HepG2 (cell line): Measurements from ENCODE around the gene ETHE1. TPM values are rescaled to one million over a fixed set of nuclear protein-coding genes. Genes with fewer than 3 reads are reported as not detected.

Experiments
- HDAC6 ChIP-seq: fragments of 200-600 bp; sonication (generic); IDR thresholded peaks from 2 replicates; pipeline ENCODE4 v1.7.0; 2017; ENCODE audit warnings: mild to moderate bottlenecking, antibody characterized with exemption, low read length, low read depth
- HNRNPK ChIP-seq: fragments of 200-400 bp; formaldehyde crosslinking; IDR thresholded peaks from 2 replicates; pipeline ENCODE4 v1.6.1; 2018; ENCODE audit warnings: low read length, low read depth, moderate library complexity, mild to moderate bottlenecking; ENCODE audit not compliant: poor library complexity, severe bottlenecking
- MTF1 ChIP-seq: sonication (generic); formaldehyde crosslinking; IDR thresholded peaks from 2 replicates; pipeline ENCODE4 v1.5.0; 2020; ENCODE audit warnings: missing genetic modification reagents
- MXD4 ChIP-seq: IDR thresholded peaks from 2 replicates; pipeline ENCODE4 v1.6.1; 2016; ENCODE audit warnings: mild to moderate bottlenecking, missing biosample characterization, missing genetic modification reagents
- MZF1 ChIP-seq: sonication (generic); formaldehyde crosslinking; IDR thresholded peaks from 2 replicates; pipeline ENCODE4 v1.8.1; 2023; ENCODE audit warnings: mild to moderate bottlenecking, missing genetic modification reagents, borderline replicate concordance
- NFAT5 ChIP-seq: sonication (generic); formaldehyde crosslinking; IDR thresholded peaks from 2 replicates; pipeline ENCODE4 v1.4.0; 2020; ENCODE audit warnings: missing genetic modification reagents
- SKI ChIP-seq: fragments of 450-650 bp; IDR thresholded peaks from one replicate; pipeline ENCODE4 v1.6.1; 2018; ENCODE audit warnings: mild to moderate bottlenecking; ENCODE audit not compliant: partially characterized antibody
- U2AF2 ChIP-seq: fragments of 200-400 bp; formaldehyde crosslinking; IDR thresholded peaks from 2 replicates; pipeline ENCODE4 v1.6.1; 2017; ENCODE audit warnings: low read depth, mild to moderate bottlenecking, low read length
- ZBTB8A ChIP-seq: sonication (generic); formaldehyde crosslinking; IDR thresholded peaks from 2 replicates; pipeline ENCODE4 v1.4.0; 2020; ENCODE audit warnings: mild to moderate bottlenecking, low read depth, missing genetic modification reagents, borderline replicate concordance
- ZFP36L2 ChIP-seq: sonication (generic); formaldehyde crosslinking; IDR thresholded peaks from 2 replicates; pipeline ENCODE4 v1.4.0; 2020; ENCODE audit warnings: missing genetic modification reagents
- ZHX1 ChIP-seq: sonication (generic); formaldehyde crosslinking; IDR thresholded peaks from 2 replicates; pipeline ENCODE4 v1.8.1; 2022; ENCODE audit warnings: low read depth, mild to moderate bottlenecking, missing genetic modification reagents
- ZMYM3 ChIP-seq: sonication (generic); formaldehyde crosslinking; IDR thresholded peaks from 2 replicates; pipeline ENCODE4 v1.5.1; 2020; ENCODE audit warnings: mild to moderate bottlenecking, missing genetic modification reagents
- ZNF512B ChIP-seq: sonication (generic); formaldehyde crosslinking; IDR thresholded peaks from 2 replicates; pipeline ENCODE4 v1.5.1; 2020; ENCODE audit warnings: missing genetic modification reagents, mild to moderate bottlenecking, borderline replicate concordance
- ZNF563 ChIP-seq: sonication (generic); formaldehyde crosslinking; IDR thresholded peaks from 2 replicates; pipeline ENCODE4 v1.8.0; 2022; ENCODE audit warnings: mild to moderate bottlenecking, moderate library complexity, missing genetic modification reagents
- ZNF570 ChIP-seq: sonication (generic); formaldehyde crosslinking; IDR thresholded peaks from 2 replicates; pipeline ENCODE4 v1.4.0; 2020; ENCODE audit warnings: mild to moderate bottlenecking, missing genetic modification reagents, borderline replicate concordance
- ZNF776 ChIP-seq: sonication (generic); formaldehyde crosslinking; IDR thresholded peaks from 2 replicates; pipeline ENCODE4 v1.4.0; 2020; ENCODE audit warnings: mild to moderate bottlenecking, missing genetic modification reagents
- ZSCAN25 ChIP-seq: sonication (generic); formaldehyde crosslinking; IDR thresholded peaks from 2 replicates; pipeline ENCODE4 v1.8.0; 2022; ENCODE audit warnings: mild to moderate bottlenecking, missing genetic modification reagents
- polyA plus RNA-seq, 8 experiments: library from polyadenylated mRNA; depleted of rRNA in 3 of 8; stranded (reverse) in 7 of 8; unstranded in 1 of 8; fragments of >200 nt; fragmentation: Illumina TruSeq in 4 of 8; extraction: Trizol in 4 of 8; gene quantifications; 2 replicates each; pipeline versions ENCODE4 v1.2.1 to v1.2.3, GENCODE V29; 2011 to 2016; ENCODE audit warnings: low read depth in 4 of 8, missing spikeins in 1 of 8, mixed read lengths in 1 of 8; ENCODE audit not compliant: insufficient read depth in 1 of 8
- total RNA-seq, 5 experiments: library from RNA; depleted of rRNA; stranded (reverse); fragments of >200 nt; fragmentation: Illumina TruSeq; extraction: Trizol; gene quantifications; 2 replicates each; pipeline ENCODE4 v1.2.3, GENCODE V29; 2016; ENCODE audit warnings: low read depth in 1 of 5

Gene ETHE1
- total and polyA plus RNA-seq, 2 of the 13 experiments (the other 11 are each of a cell fraction or from before 2014, with no cell fraction given), result 32.5 to 58.4 TPM

- no peak for TF ChIP-seq NFAT5
- peak; percentile 99 for TF ChIP-seq U2AF2
- no peak for TF ChIP-seq ZNF776 (CRISPR knock-in tag)
- no peak for TF ChIP-seq ZNF570
- TF ChIP-seq ZHX1 (CRISPR knock-in tag), result no peak
- TF ChIP-seq HDAC6, result no peak
- no peak for TF ChIP-seq MXD4 (CRISPR knock-in tag)
- TF ChIP-seq ZNF512B (CRISPR knock-in tag), result no peak
- TF ChIP-seq SKI, result peak; percentile 12
- no peak for TF ChIP-seq HNRNPK
- TF ChIP-seq ZSCAN25, result no peak
- 0 out of 2 replicates have a peak, but pooled peaks have one; percentile 39 for TF ChIP-seq ZMYM3 (CRISPR knock-in tag)
- no peak for TF ChIP-seq MTF1 (CRISPR knock-in tag)
- TF ChIP-seq ZNF563 (CRISPR knock-in tag), result no peak
- no peak for TF ChIP-seq ZFP36L2 (CRISPR knock-in tag)
- no peak for TF ChIP-seq ZBTB8A (CRISPR knock-in tag)
- TF ChIP-seq MZF1 (CRISPR knock-in tag), result no peak
These were observed 1.8 kb downstream of the ETHE1 start (continued) for GRCh38 chr19:43524922-43525835.
